Astrocyte (in vitro differentiated cells and primary cell): ENCODE results near the gene GPX1.
"Not testable (repeated sequence)": the region's sequence is repeated elsewhere in the genome, so short reads cannot be mapped to it uniquely, and the experiment has no call there.

Source experiments
- CTCF ChIP-seq: IDR thresholded peaks from 2 replicates; pipeline ENCODE4 v1.5.1; 2011; ENCODE audit warnings: low read depth, mild to moderate bottlenecking, inconsistent platforms, low read length, moderate library complexity; ENCODE audit not compliant: insufficient read depth
- EZH2 ChIP-seq: IDR thresholded peaks from 2 replicates; pipeline ENCODE4 v1.6.1; 2012; ENCODE audit warnings: mild to moderate bottlenecking, low read length, inconsistent platforms; ENCODE audit not compliant: insufficient read depth

DNA sequence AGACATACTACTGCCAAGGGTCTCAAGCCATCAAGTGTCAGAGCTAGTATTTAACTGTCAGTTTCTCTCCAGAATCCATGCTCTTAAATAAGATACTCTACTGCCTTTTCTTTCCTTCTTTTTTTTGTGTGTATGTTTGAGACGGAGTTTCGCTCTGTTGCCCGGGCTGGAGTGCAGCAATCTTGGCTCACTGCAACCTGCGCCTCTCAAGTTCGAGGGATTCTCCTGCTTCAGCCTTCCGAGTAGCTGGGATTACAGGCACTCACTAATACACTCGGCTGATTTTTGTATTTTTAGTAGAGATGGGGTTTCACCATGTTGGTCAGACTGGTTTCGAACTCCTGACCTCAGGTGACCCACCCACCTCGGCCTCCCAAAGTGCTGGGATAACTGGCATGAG is 47.4 kb upstream of the GPX1 start:
- TF ChIP-seq CTCF, EZH2: not testable (repeated sequence)
